Parathyroid adenoma (tissue), 2 donors: Measurements from ENCODE around the gene PEX12.
A peak's percentile ranks its signal among the peaks of the same experiment; 100 is the strongest.

ENCODE experiments used
- H2AFZ ChIP-seq: fragments of 300-600 bp; sonication (generic); one replicate; pipeline ENCODE4 v1.7.0; 2017; ENCODE audit warnings: antibody characterized with exemption, mild to moderate bottlenecking
- H3K27ac ChIP-seq: fragments of 300-600 bp; sonication (generic); one replicate; pipeline ENCODE4 v1.7.0; 2017
- H3K27me3 ChIP-seq: fragments of 300-600 bp; sonication (generic); one replicate; pipeline ENCODE4 v1.7.0; 2017; ENCODE audit warnings: low read length; ENCODE audit not compliant: control insufficient read depth, insufficient read depth
- H3K36me3 ChIP-seq: fragments of 300-600 bp; sonication (generic); one replicate; pipeline ENCODE4 v1.7.0; 2017; ENCODE audit warnings: low read length; ENCODE audit not compliant: control insufficient read depth, insufficient read depth
- H3K4me1 ChIP-seq: fragments of 300-600 bp; sonication (generic); one replicate; pipeline ENCODE4 v1.7.0; 2017; ENCODE audit warnings: control low read depth
- H3K4me2 ChIP-seq: fragments of 300-600 bp; sonication (generic); one replicate; pipeline ENCODE4 v1.7.0; 2017; ENCODE audit warnings: low read length
- H3K4me3 ChIP-seq: fragments of 300-600 bp; sonication (generic); one replicate; pipeline ENCODE4 v1.7.0; 2017; ENCODE audit warnings: low read depth, low read length
- H3K79me2 ChIP-seq: fragments of 300-600 bp; sonication (generic); one replicate; pipeline ENCODE4 v1.7.0; 2017; ENCODE audit warnings: control low read depth
- H3K9ac ChIP-seq: fragments of 300-600 bp; sonication (generic); one replicate; pipeline ENCODE4 v1.7.0; 2017; ENCODE audit warnings: mild to moderate bottlenecking
- H3K9me3 ChIP-seq: fragments of 300-600 bp; sonication (generic); one replicate; pipeline ENCODE4 v1.7.0; 2017; ENCODE audit warnings: low read length; ENCODE audit not compliant: control insufficient read depth
- TF ChIP-seq, protein P1 (sequence below): fragments of 300-600 bp; sonication (generic); IDR thresholded peaks from one replicate; pipeline ENCODE4 v1.7.0; 2017; ENCODE audit warnings: antibody characterized with exemption, mild to moderate bottlenecking
- donor health status: primary hyperparathyroidism.

PEX12 gene

DNA sequence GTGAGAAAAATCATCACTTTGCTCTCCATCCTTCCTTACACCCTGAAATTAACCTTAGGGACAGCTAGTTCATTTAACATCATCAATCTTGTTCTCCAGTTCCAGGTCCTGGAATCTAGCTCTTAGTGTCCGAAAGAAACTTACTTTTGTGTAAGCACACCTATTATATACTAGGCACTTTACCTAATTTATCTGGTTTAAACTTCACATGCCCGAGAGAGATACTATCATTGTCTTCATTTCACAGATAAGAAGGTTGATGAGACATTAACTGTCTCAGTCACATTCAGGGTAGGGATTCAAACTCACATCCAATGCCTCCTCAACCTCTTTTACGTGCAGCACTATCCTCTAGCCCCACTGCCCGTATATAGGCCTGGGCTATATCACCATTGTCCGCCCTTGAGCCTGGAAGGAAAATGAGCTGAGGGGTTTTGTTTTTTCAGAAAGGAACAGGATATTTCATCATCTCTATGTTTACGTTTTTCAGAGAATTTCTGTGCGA, 8.2 kb upstream of the PEX12 start:
- peaks cover 9% of the 10 kb centered on the region for H3K4me1 ChIP-seq

GRCh38 chr17:35584061-35584460, 5.7 kb upstream of the PEX12 start:
- H3K4me1 ChIP-seq = peaks cover 10% of the 10 kb centered on the region
- peaks cover 13% of the 10 kb centered on the region for H3K79me2 ChIP-seq
- H3K9ac ChIP-seq = no peak overlapping the region
- no peak overlapping the region for H2AFZ ChIP-seq
- TF ChIP-seq, protein P1, sequence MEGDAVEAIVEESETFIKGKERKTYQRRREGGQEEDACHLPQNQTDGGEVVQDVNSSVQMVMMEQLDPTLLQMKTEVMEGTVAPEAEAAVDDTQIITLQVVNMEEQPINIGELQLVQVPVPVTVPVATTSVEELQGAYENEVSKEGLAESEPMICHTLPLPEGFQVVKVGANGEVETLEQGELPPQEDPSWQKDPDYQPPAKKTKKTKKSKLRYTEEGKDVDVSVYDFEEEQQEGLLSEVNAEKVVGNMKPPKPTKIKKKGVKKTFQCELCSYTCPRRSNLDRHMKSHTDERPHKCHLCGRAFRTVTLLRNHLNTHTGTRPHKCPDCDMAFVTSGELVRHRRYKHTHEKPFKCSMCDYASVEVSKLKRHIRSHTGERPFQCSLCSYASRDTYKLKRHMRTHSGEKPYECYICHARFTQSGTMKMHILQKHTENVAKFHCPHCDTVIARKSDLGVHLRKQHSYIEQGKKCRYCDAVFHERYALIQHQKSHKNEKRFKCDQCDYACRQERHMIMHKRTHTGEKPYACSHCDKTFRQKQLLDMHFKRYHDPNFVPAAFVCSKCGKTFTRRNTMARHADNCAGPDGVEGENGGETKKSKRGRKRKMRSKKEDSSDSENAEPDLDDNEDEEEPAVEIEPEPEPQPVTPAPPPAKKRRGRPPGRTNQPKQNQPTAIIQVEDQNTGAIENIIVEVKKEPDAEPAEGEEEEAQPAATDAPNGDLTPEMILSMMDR = no peak
- H3K27me3 ChIP-seq = no peaks in the 10 kb centered on the region
- H3K4me2 ChIP-seq = no peak overlapping the region
- H3K9me3 ChIP-seq = no peaks in the 10 kb centered on the region
- H3K4me3 ChIP-seq = no peak overlapping the region
- no peaks in the 10 kb centered on the region for H3K36me3 ChIP-seq
- H3K27ac ChIP-seq = no peak overlapping the region

More for the DNA sequence above, 8.2 kb upstream of the PEX12 start:
- Histone ChIP-seq H2AFZ (peak overlapping the region; percentile 79), H3K9ac (peak overlapping the region; percentile 39), H3K9me3 (no peaks in the 10 kb centered on the region), H3K27ac (peak overlapping the region; percentile 85), H3K36me3 (no peaks in the 10 kb centered on the region), H3K79me2 (peaks cover 33% of the 10 kb centered on the region), H3K4me3 (peak overlapping the region; percentile 95), H3K4me2 (peak overlapping the region; percentile 68), H3K27me3 (no peaks in the 10 kb centered on the region)
- TF ChIP-seq, protein P1 = no peak

GRCh38 chr17:35578929-35579432, 610 bp upstream of the PEX12 start:
- TF ChIP-seq, protein P1 = no peak
- H3K4me1 ChIP-seq = peaks cover 12% of the 10 kb centered on the region
- H3K79me2 ChIP-seq = no peaks in the 10 kb centered on the region
- H2AFZ ChIP-seq = peak overlapping the region; percentile 89
- no peaks in the 10 kb centered on the region for H3K36me3 ChIP-seq
- no peaks in the 10 kb centered on the region for H3K27me3 ChIP-seq
- H3K9ac ChIP-seq = peak overlapping the region; percentile 47
- no peaks in the 10 kb centered on the region for H3K9me3 ChIP-seq
- peak overlapping the region; percentile 94 for H3K4me2 ChIP-seq
- peak overlapping the region; percentile 90 for H3K27ac ChIP-seq
- H3K4me3 ChIP-seq = peak overlapping the region; percentile 77

GRCh38 chr17:35577830-35578196, 558 bp downstream of the PEX12 start:
- Histone ChIP-seq H3K4me1 (peaks cover 12% of the 10 kb centered on the region), H3K36me3 (no peaks in the 10 kb centered on the region), H3K9ac (peak overlapping the region; percentile 32), H3K9me3 (no peaks in the 10 kb centered on the region), H3K27ac (peak overlapping the region; percentile 90), H3K79me2 (no peaks in the 10 kb centered on the region), H2AFZ (peak overlapping the region; percentile 89), H3K27me3 (no peaks in the 10 kb centered on the region), H3K4me3 (peak overlapping the region; percentile 77), H3K4me2 (peak overlapping the region; percentile 94)
- TF ChIP-seq, protein P1 = no peak

DNA sequence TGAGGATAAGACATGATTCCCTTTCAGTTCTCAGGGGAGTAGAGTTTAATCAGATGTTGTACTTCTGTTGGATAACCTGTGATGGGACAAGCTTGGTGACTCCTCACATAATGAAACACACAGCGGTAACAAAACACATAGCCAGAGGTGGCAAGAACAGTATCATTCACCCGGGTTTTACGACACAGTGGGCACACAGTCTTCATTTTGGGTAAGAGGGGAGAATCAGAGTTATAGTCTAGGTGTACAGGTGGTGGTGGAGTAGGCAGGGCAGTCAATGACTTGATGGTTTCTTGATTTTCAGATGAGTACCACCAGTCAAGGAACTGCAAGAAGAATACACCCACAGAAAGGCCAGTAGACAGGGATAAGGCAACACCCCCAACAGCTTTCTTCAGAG, 2.6 kb downstream of the PEX12 start:
- Histone ChIP-seq H3K36me3 (no peaks in the 10 kb centered on the region), H3K79me2 (peaks cover 6% of the 10 kb centered on the region), H3K27ac (no peak overlapping the region), H3K9me3 (no peaks in the 10 kb centered on the region), H3K27me3 (no peaks in the 10 kb centered on the region), H3K9ac (no peak overlapping the region), H3K4me3 (no peak overlapping the region), H2AFZ (no peak overlapping the region), H3K4me1 (peaks cover 12% of the 10 kb centered on the region), H3K4me2 (no peak overlapping the region)
- TF ChIP-seq, protein P1 = no peak
